Measurements from ENCODE around the gene MYBPC1. TPM values are rescaled to one million over a fixed set of nuclear protein-coding genes. Genes with fewer than 3 reads are reported as not detected.
"Not testable (repeated sequence)": the region's sequence is repeated elsewhere in the genome, so short reads cannot be mapped to it uniquely, and the experiment has no call there.

MYBPC1 gene
- total RNA-seq, 2 donors from 2014 or later = not detected

GRCh38 chr12:101714877-101715444 lies 120.2 kb downstream of the MYBPC1 start:
- DNase-seq = no peak
- H3K27ac Mint-ChIP-seq = no peak overlapping the region
- H3K4me3 Mint-ChIP-seq = no peak overlapping the region
- no peaks in the 10 kb centered on the region for H3K36me3 Mint-ChIP-seq (ENCODE audit: low read depth)
- H3K27me3 Mint-ChIP-seq = peaks cover 12% of the 10 kb centered on the region
- no peaks in the 10 kb centered on the region for H3K4me1 Mint-ChIP-seq
- H3K9me3 ChIP-seq (ENCODE audit: control insufficient read depth, low read length, poor library complexity, severe bottlenecking) = no peaks in the 10 kb centered on the region
- ATAC-seq = no peak

- no peak for DNase-seq
- Mint-ChIP-seq H3K27ac (no peak overlapping the region), H3K27me3 (peaks cover 7% of the 10 kb centered on the region), H3K36me3 (ENCODE audit: low read depth) (no peaks in the 10 kb centered on the region), H3K4me3 (no peak overlapping the region), H3K4me1 (no peaks in the 10 kb centered on the region)
- no peak for ATAC-seq
- no peaks in the 10 kb centered on the region for H3K9me3 ChIP-seq (ENCODE audit: control insufficient read depth, low read length, poor library complexity, severe bottlenecking)
Measured at GRCh38 chr12:101719566-101719965, 124.8 kb downstream of the MYBPC1 start.

DNA sequence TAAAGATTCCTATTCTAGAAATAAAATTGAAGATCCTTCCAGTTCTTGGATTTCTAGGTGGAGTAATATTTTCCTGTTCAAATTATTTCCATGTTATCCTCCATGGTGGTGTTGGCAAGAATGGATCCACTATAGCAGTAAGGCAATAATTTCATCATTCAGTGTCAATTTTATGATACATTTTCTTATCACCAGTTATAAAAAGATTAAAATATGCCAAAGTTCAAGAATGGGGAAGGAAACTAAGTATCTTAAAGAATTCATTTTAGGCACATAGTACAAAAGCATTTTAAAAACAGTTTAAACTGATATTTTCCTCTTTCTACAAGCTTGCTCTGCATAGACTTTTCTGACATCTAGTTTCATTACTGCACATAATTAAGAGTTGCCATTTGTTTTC lies 125.3 kb downstream of the MYBPC1 start:
- Mint-ChIP-seq H3K4me3 (no peak overlapping the region), H3K4me1 (no peaks in the 10 kb centered on the region), H3K36me3 (ENCODE audit: low read depth) (no peaks in the 10 kb centered on the region), H3K27ac (no peak overlapping the region), H3K27me3 (peaks cover 7% of the 10 kb centered on the region)
- ATAC-seq (no peak), DNase-seq (no peak)
- no peaks in the 10 kb centered on the region for H3K9me3 ChIP-seq (ENCODE audit: control insufficient read depth, low read length, poor library complexity, severe bottlenecking)

DNA sequence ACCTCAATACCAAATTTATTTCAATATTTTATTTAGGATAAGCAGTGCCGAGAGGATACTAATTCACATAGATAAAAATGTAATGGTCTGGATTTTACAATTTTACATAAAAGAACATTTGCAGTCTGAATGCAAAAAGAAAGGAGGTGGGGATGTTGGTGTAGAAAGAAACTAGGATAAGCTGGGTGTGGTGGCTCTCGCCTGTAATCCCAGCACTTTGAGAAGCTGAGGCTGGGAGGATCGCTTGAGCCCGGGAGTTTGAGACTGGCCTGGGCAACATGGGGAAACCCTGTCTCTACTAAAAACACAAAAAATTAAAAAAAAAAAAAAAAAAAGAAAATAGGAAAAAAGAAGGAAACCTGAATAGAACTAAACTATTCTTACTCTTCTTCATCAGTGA lies 127.6 kb downstream of the MYBPC1 start:
- no peaks in the 10 kb centered on the region for H3K4me1 Mint-ChIP-seq
- H3K36me3 Mint-ChIP-seq (ENCODE audit: low read depth) = no peaks in the 10 kb centered on the region
- ATAC-seq (no peak), DNase-seq (no peak)
- no peaks in the 10 kb centered on the region for H3K27me3 Mint-ChIP-seq
- no peak overlapping the region for H3K27ac Mint-ChIP-seq
- H3K4me3 Mint-ChIP-seq = no peak overlapping the region
- no peaks in the 10 kb centered on the region for H3K9me3 ChIP-seq (ENCODE audit: control insufficient read depth, low read length, poor library complexity, severe bottlenecking)

DNA sequence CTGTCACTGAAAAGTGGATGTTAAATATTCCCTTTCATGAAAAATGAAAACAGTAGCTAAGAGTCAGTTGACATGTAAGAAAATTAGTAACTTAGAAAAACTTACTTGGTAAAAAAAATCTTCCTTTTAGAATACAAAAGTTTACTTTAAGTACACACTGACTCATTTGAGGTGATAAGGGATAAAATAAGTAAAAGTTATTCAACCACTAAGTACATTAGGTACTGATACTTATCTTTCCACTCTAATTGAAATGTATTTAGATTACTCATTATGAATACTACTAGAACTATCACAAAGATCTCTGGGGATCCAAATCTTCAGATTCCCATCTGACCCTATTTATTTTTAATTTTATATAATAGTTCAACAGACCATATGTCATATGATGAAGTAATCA lies 132.3 kb downstream of the MYBPC1 start:
- H3K27ac Mint-ChIP-seq = no peak overlapping the region
- H3K27me3 Mint-ChIP-seq = no peaks in the 10 kb centered on the region
- ATAC-seq (no peak), DNase-seq (no peak)
- H3K9me3 ChIP-seq (ENCODE audit: control insufficient read depth, low read length, poor library complexity, severe bottlenecking) = no peaks in the 10 kb centered on the region
- H3K4me1 Mint-ChIP-seq = no peaks in the 10 kb centered on the region
- no peak overlapping the region for H3K4me3 Mint-ChIP-seq
- H3K36me3 Mint-ChIP-seq (ENCODE audit: low read depth) = peaks cover 4% of the 10 kb centered on the region

- H3K4me3 Mint-ChIP-seq = no peak overlapping the region
- peak overlapping the region; percentile 32 for H3K27ac Mint-ChIP-seq
- H3K9me3 ChIP-seq (ENCODE audit: control insufficient read depth, low read length, poor library complexity, severe bottlenecking) = no peaks in the 10 kb centered on the region
- ATAC-seq (no peak), DNase-seq (no peak)
- no peaks in the 10 kb centered on the region for H3K27me3 Mint-ChIP-seq
- H3K36me3 Mint-ChIP-seq (ENCODE audit: low read depth) = peaks cover 4% of the 10 kb centered on the region
- no peaks in the 10 kb centered on the region for H3K4me1 Mint-ChIP-seq
Measured at GRCh38 chr12:101729842-101730241, 135.1 kb downstream of the MYBPC1 start.

DNA sequence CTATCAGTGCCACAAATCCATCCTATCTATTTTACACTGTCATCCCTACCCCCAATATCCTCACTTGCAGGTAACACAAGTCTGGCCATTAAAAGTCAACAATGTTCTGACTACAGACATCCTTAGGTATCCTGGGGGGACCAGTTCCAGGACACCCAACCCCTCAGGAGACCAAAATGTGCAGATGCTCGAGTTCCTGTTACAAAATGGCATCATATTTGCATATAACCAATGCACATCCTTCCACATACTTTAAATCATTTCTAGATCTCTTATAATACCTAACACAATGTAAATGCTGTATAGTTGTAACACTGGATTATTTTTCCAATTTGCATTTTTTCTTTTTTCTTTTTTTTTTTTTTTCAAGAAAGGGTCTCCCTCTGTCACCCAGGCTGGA lies 137.5 kb downstream of the MYBPC1 start:
- H3K9me3 ChIP-seq (ENCODE audit: control insufficient read depth, low read length, poor library complexity, severe bottlenecking) = no peaks in the 10 kb centered on the region
- H3K27me3 Mint-ChIP-seq = no peaks in the 10 kb centered on the region
- no peak overlapping the region for H3K27ac Mint-ChIP-seq
- no peak for ATAC-seq
- no peak overlapping the region for H3K4me3 Mint-ChIP-seq
- DNase-seq = no peak
- H3K4me1 Mint-ChIP-seq = no peaks in the 10 kb centered on the region
- H3K36me3 Mint-ChIP-seq (ENCODE audit: low read depth) = peaks cover 4% of the 10 kb centered on the region

DNA sequence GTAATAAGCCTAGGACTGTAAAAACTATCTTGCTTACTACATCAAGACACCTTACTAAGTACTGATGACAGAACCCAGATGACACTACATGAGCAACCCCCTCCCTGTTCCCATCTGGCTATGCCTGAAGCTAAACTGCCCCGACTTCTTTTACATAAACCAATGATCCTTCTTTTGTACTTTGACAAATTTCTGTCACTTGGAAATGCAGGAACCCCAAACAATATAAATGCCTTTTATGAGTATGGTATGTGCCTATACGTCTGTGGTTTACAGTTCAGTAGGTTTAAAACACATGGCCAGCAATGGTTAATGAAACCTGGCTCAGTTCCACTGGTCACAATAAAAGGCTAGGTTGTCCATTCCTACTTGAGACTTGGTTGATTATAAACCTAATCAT lies 138.4 kb downstream of the MYBPC1 start:
- Mint-ChIP-seq H3K27me3 (no peaks in the 10 kb centered on the region), H3K4me1 (no peaks in the 10 kb centered on the region)
- no peak for ATAC-seq

GRCh38 chr12:101734482-101734881 lies 139.7 kb downstream of the MYBPC1 start:
- DNase-seq = not testable (repeated sequence)

More for the DNA sequence above, 138.4 kb downstream of the MYBPC1 start:
- Mint-ChIP-seq H3K36me3 (ENCODE audit: low read depth) (peaks cover 4% of the 10 kb centered on the region), H3K4me3 (no peak overlapping the region), H3K27ac (no peak overlapping the region)
- no peaks in the 10 kb centered on the region for H3K9me3 ChIP-seq (ENCODE audit: control insufficient read depth, low read length, poor library complexity, severe bottlenecking)
- DNase-seq = no peak

More at GRCh38 chr12:101734482-101734881, 139.7 kb downstream of the MYBPC1 start:
- H3K36me3 Mint-ChIP-seq (ENCODE audit: low read depth); H3K9me3 ChIP-seq (ENCODE audit: control insufficient read depth, low read length, poor library complexity, severe bottlenecking); H3K27me3 Mint-ChIP-seq; ATAC-seq; H3K4me1 Mint-ChIP-seq; H3K27ac Mint-ChIP-seq; H3K4me3 Mint-ChIP-seq: not testable (repeated sequence)

Other genes with a start within 250 kb of the MYBPC1 start
- gene ARL1, start 187.2 kb upstream of the MYBPC1 start, total RNA-seq = 10 to 100 TPM; 22.5 to 26.0 TPM
- gene SPIC, start 119.6 kb upstream of the MYBPC1 start, total RNA-seq = not detected
- gene CHPT1, start 102.7 kb downstream of the MYBPC1 start, total RNA-seq = 1 to 10 TPM; 6.2 to 8.3 TPM
- under 1 TPM; 0.29 to 0.47 TPM for gene SYCP3, start 144.5 kb downstream of the MYBPC1 start, total RNA-seq
- 10 to 100 TPM; 38.1 to 41.2 TPM for gene GNPTAB, start 236.0 kb downstream of the MYBPC1 start, total RNA-seq